DND-41 (cell line): ENCODE data around the gene ZNF462.

Source experiments
- EZH2 ChIP-seq: IDR thresholded peaks from 3 replicates; pipeline ENCODE4 v1.6.1; 2012; ENCODE audit warnings: borderline replicate concordance, low read depth, mild to moderate bottlenecking, moderate library complexity, low read length, inconsistent platforms; ENCODE audit not compliant: severe bottlenecking
- TF ChIP-seq, protein P1 (sequence below): IDR thresholded peaks from 2 replicates; pipeline ENCODE4 v1.5.1; 2012; ENCODE audit warnings: borderline replicate concordance, low read length, moderate library complexity, mild to moderate bottlenecking; ENCODE audit not compliant: poor library complexity, severe bottlenecking; ENCODE audit errors: extremely low read depth

DNA sequence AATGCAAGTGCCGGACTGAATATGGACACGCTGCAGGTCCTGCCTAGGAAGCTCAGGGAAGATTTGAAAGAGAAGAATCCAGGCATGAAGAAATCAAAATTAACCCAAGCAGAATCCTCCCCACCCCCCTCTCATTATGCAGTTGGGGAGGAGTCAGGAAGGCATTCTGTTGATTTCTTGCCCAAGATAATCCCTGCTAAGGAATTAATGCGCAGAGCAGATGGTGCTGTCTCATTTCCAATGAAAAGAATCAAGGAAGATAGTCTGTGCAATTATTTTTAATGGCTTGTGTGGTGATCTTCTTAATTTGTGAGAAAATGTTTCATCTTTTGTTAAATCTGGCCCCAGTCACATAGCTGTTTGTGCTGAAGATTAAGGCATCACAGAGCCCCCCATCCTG is 145.0 kb downstream of the ZNF462 start:
- TF ChIP-seq, protein P1, sequence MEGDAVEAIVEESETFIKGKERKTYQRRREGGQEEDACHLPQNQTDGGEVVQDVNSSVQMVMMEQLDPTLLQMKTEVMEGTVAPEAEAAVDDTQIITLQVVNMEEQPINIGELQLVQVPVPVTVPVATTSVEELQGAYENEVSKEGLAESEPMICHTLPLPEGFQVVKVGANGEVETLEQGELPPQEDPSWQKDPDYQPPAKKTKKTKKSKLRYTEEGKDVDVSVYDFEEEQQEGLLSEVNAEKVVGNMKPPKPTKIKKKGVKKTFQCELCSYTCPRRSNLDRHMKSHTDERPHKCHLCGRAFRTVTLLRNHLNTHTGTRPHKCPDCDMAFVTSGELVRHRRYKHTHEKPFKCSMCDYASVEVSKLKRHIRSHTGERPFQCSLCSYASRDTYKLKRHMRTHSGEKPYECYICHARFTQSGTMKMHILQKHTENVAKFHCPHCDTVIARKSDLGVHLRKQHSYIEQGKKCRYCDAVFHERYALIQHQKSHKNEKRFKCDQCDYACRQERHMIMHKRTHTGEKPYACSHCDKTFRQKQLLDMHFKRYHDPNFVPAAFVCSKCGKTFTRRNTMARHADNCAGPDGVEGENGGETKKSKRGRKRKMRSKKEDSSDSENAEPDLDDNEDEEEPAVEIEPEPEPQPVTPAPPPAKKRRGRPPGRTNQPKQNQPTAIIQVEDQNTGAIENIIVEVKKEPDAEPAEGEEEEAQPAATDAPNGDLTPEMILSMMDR, result no peak
- no peak for TF ChIP-seq EZH2
